ENCODE data around the gene KLF16.
A peak's percentile ranks its signal among the peaks of the same experiment; 100 is the strongest.

The KLF16 gene

GRCh38 chr19:1858412-1859081 is 4.8 kb downstream of the KLF16 start:
- no peak overlapping the region for H3K4me3 ChIP-seq (ENCODE audit: low read depth, low read length)

GRCh38 chr19:1857648-1858326 is 5.6 kb downstream of the KLF16 start:
- H3K4me3 ChIP-seq (ENCODE audit: low read depth, low read length), result peak overlapping the region; percentile 50
- TF ChIP-seq CTCF (IDR thresholded peaks at IDR 0.05; ENCODE audit: low read depth, low read length), result no peak

More at GRCh38 chr19:1858412-1859081, 4.8 kb downstream of the KLF16 start:
- no peak for TF ChIP-seq CTCF (IDR thresholded peaks at IDR 0.05; ENCODE audit: low read depth, low read length)

GRCh38 chr19:1856698-1857603 is 6.4 kb downstream of the KLF16 start:
- TF ChIP-seq CTCF (IDR thresholded peaks at IDR 0.05; ENCODE audit: low read depth, low read length), result no peak
- peak overlapping the region; percentile 50 for H3K4me3 ChIP-seq (ENCODE audit: low read depth, low read length)

- H3K4me3 ChIP-seq (ENCODE audit: low read depth, low read length), result peak overlapping the region; percentile 29
- TF ChIP-seq CTCF (IDR thresholded peaks at IDR 0.05; ENCODE audit: low read depth, low read length), result no peak
Observed at GRCh38 chr19:1856345-1856697, 7.1 kb downstream of the KLF16 start.

GRCh38 chr19:1855828-1856255 is 7.5 kb downstream of the KLF16 start:
- TF ChIP-seq CTCF (IDR thresholded peaks at IDR 0.05; ENCODE audit: low read depth, low read length), result no peak
- peak overlapping the region; percentile 52 for H3K4me3 ChIP-seq (ENCODE audit: low read depth, low read length)

GRCh38 chr19:1855040-1855827 is 8.1 kb downstream of the KLF16 start:
- peak overlapping the region; percentile 52 for H3K4me3 ChIP-seq (ENCODE audit: low read depth, low read length)
- no peak for TF ChIP-seq CTCF (IDR thresholded peaks at IDR 0.05; ENCODE audit: low read depth, low read length)

Data from WI38 (cell line).